HG02870 (cell line): ENCODE results near the gene RIT2.

ENCODE experiments used
- ATAC-seq: cut with Tn5 transposase; IDR thresholded peaks from one replicate; pipeline ENCODE4 v1.9.1; 2021; ENCODE audit warnings: mild to moderate bottlenecking, moderate library complexity; ENCODE audit not compliant: unreplicated experiment

RIT2 gene

GRCh38 chr18:42707080-42707479 lies 408.4 kb downstream of the RIT2 start:
- ATAC-seq, result no peak

GRCh38 chr18:42706618-42707017 lies 408.9 kb downstream of the RIT2 start:
- ATAC-seq, result no peak

- no peak for ATAC-seq
These were observed 409.4 kb downstream of the RIT2 start for GRCh38 chr18:42706029-42706608.
